Liver (tissue), 9 donors: ENCODE results near the gene IFNAR2. TPM values are rescaled to one million over a fixed set of nuclear protein-coding genes. Genes with fewer than 3 reads are reported as not detected.

Experiments used
- DNase-seq: peaks from one replicate; pipeline ENCODE4 v3.0.0-alpha.2; 2017; ENCODE audit warnings: low spot score
- H3K27ac ChIP-seq, 2 donors: one replicate each; pipeline ENCODE4 v1.7.0; 2013; ENCODE audit warnings: inconsistent platforms in 2 of 2, low read length in 2 of 2, control low read depth in 1 of 2, low read depth in 1 of 2, mild to moderate bottlenecking in 1 of 2
- H3K27me3 ChIP-seq, 4 donors: one replicate each; pipeline versions ENCODE4 v1.6.1 to v1.7.0; 2013; ENCODE audit warnings: low read length in 3 of 4, inconsistent platforms in 1 of 4, mild to moderate bottlenecking in 1 of 4, moderate library complexity in 1 of 4; ENCODE audit not compliant: control insufficient read depth in 4 of 4, insufficient read depth in 4 of 4
- H3K36me3 ChIP-seq, 4 donors: one replicate each; pipeline versions ENCODE4 v1.6.1 to v1.7.0; 2013; ENCODE audit warnings: low read length in 3 of 4, mild to moderate bottlenecking in 3 of 4, low read depth in 1 of 4, moderate library complexity in 1 of 4; ENCODE audit not compliant: control insufficient read depth in 4 of 4, insufficient read depth in 3 of 4
- H3K4me1 ChIP-seq, 4 donors: one replicate each; pipeline versions ENCODE4 v1.6.1 to v1.7.0; 2013; ENCODE audit warnings: low read length in 3 of 4, mild to moderate bottlenecking in 3 of 4, moderate library complexity in 1 of 4; ENCODE audit not compliant: control insufficient read depth in 4 of 4, insufficient read depth in 4 of 4
- H3K4me3 ChIP-seq, 3 donors: one replicate each; pipeline versions ENCODE4 v1.6.1 to v1.7.0; 2013; ENCODE audit warnings: low read length in 3 of 3, control low read depth in 1 of 3, low read depth in 1 of 3, mild to moderate bottlenecking in 1 of 3
- H3K9ac ChIP-seq, 2 donors: one replicate each; pipeline ENCODE4 v1.7.0; 2013; ENCODE audit warnings: low read length in 2 of 2, mild to moderate bottlenecking in 2 of 2, moderate library complexity in 2 of 2, control low read depth in 1 of 2, low read depth in 1 of 2
- H3K9me3 ChIP-seq, 4 donors: one replicate each; pipeline versions ENCODE4 v1.6.1 to v1.7.0; 2013; ENCODE audit warnings: low read length in 3 of 4; ENCODE audit not compliant: control insufficient read depth in 4 of 4
- EGR1 ChIP-seq, 2 donors: IDR thresholded peaks; 2 replicates each; pipeline ENCODE4 v1.6.1; 2016 to 2018; ENCODE audit warnings: antibody characterized with exemption in 2 of 2, low read depth in 2 of 2
- FOXA1 ChIP-seq: IDR thresholded peaks from 2 replicates; pipeline ENCODE4 v1.6.1; 2016; ENCODE audit warnings: antibody characterized with exemption
- FOXA2 ChIP-seq: IDR thresholded peaks from 2 replicates; pipeline ENCODE4 v1.6.1; 2016; ENCODE audit warnings: antibody characterized with exemption
- GABPA ChIP-seq, 2 donors: IDR thresholded peaks in 1 of 2; conservative IDR thresholded peaks in 1 of 2; 2 replicates each; pipeline ENCODE4 v1.6.1; 2016; ENCODE audit warnings: antibody characterized with exemption in 2 of 2, mild to moderate bottlenecking in 1 of 2, moderate library complexity in 1 of 2
- HNF4A ChIP-seq, 2 donors: conservative IDR thresholded peaks; 2 replicates each; pipeline ENCODE4 v1.6.1; 2016; ENCODE audit warnings: antibody characterized with exemption in 2 of 2, mild to moderate bottlenecking in 2 of 2
- HNF4G ChIP-seq: IDR thresholded peaks from 2 replicates; pipeline ENCODE4 v1.6.1; 2016; ENCODE audit warnings: antibody characterized with exemption
- JUND ChIP-seq, 2 donors: IDR thresholded peaks; 2 replicates each; pipeline ENCODE4 v1.6.1; 2016; ENCODE audit warnings: antibody characterized with exemption in 2 of 2
- NR2F2 ChIP-seq: IDR thresholded peaks from 2 replicates; pipeline ENCODE4 v1.6.1; 2016; ENCODE audit warnings: antibody characterized with exemption
- RAD21 ChIP-seq, 2 donors: IDR thresholded peaks; 2 replicates each; pipeline ENCODE4 v1.6.1; 2016; ENCODE audit warnings: antibody characterized with exemption in 2 of 2, mild to moderate bottlenecking in 2 of 2
- RXRA ChIP-seq, 2 donors: IDR thresholded peaks; 2 replicates each; pipeline ENCODE4 v1.6.1; 2017 to 2018; ENCODE audit warnings: antibody characterized with exemption in 2 of 2, mild to moderate bottlenecking in 1 of 2
- SP1 ChIP-seq: IDR thresholded peaks from 2 replicates; pipeline ENCODE4 v1.6.1; 2018; ENCODE audit warnings: antibody characterized with exemption, mild to moderate bottlenecking
- TAF1 ChIP-seq: conservative IDR thresholded peaks from 2 replicates; pipeline ENCODE4 v1.6.1; 2016; ENCODE audit warnings: antibody characterized with exemption, mild to moderate bottlenecking
- YY1 ChIP-seq: IDR thresholded peaks from 2 replicates; pipeline ENCODE4 v1.6.1; 2016; ENCODE audit warnings: antibody characterized with exemption, mild to moderate bottlenecking
- WGBS: extraction: QIAGEN DNeasy Blood & Tissue Kit; methylation state at CpG from one replicate; pipeline ENCODE4 v1.1.7; 2013; 5-methylcytosine and 5-hydroxymethylcytosine counted together
- polyA plus RNA-seq, 2 donors: library from polyadenylated mRNA; stranded (reverse) in 1 of 2; unstranded in 1 of 2; fragments of 200-250 nt in 1 of 2; fragments of >200 nt in 1 of 2; fragmentation: Nextera tagmentation in 1 of 2; extraction: Ambion mirVana in 1 of 2; gene quantifications; one replicate each; pipeline versions ENCODE4 v1.2.1 to v1.2.3, GENCODE V29; 2013 to 2015
- total RNA-seq, 2 donors: library from RNA; depleted of rRNA; stranded (reverse); fragments of >200 nt; gene quantifications; one replicate each; pipeline ENCODE4 v1.2.3, GENCODE V29; 2014
- TF ChIP-seq, protein P1 (sequence below): IDR thresholded peaks from 2 replicates; pipeline ENCODE4 v1.6.1; 2016; ENCODE audit warnings: antibody characterized with exemption
- TF ChIP-seq, protein P2 (sequence below): IDR thresholded peaks from 2 replicates; pipeline ENCODE4 v1.6.1; 2016; ENCODE audit warnings: antibody characterized with exemption, mild to moderate bottlenecking
- TF ChIP-seq, protein P3 (sequence below): fragments of 150-350 bp; IDR thresholded peaks from 2 replicates; pipeline ENCODE4 v1.5.1; 2017; ENCODE audit warnings: improper control_type of control experiment, low read depth, low read length; ENCODE audit not compliant: missing input control
- donor health status: healthy.
- donor health status: healthy.
- donor health status: healthy.
- donor health status: healthy.
- donor health status: healthy.

IFNAR2 gene
- total and polyA plus RNA-seq, 4 donors = 12.6 to 17.0 (median 14.6) TPM

DNA sequence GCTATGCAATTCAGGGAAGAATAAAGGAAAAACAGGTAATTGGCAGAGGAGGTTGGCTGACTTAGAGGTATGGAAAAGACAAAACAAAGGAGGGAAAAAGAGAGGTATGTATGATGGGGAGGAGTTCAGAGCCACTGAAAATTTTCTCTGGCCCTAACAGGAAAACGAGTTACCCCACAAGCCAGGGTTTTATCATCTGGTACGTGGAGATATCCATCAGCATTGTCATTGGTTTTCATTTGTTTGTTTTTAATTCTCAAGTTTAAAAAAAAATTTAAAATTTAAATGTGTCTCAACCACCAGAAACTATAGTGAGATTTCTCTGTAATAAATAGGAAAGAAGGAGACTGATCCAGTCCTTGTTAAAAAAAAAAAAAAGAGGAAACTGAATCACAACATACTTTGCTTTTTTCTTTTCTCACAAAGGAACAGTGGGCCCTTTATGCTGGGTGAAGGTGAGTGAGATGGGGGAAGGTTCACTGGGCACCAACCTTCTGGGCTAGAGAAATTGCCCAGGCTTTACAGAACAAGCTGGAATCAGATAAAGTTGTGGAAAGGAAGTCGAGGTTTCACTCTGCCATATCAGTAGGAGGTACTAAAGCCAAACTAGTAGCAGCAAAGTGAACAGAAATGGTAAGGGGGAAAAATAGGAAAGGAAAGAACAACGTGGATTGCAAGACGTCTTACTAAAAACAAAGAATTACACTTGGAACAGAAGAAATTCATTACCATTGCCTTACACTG lies 2.7 kb downstream of the IFNAR2 start:
- peak overlapping the region in 1 of 2 donors; percentile 35 for H3K27ac ChIP-seq
- no peaks in the 10 kb centered on the region for H3K27me3 ChIP-seq
- no peak overlapping the region for H3K4me3 ChIP-seq
- H3K9me3 ChIP-seq = no peaks in the 10 kb centered on the region
- H3K4me1 ChIP-seq = peaks cover 3 to 51% (median 24%) of the 10 kb centered on the region in 4 donors
- peaks cover 0 to 3% (median 0%) of the 10 kb centered on the region in 4 donors for H3K36me3 ChIP-seq
- peak overlapping the region; percentile 53 to 56 for H3K9ac ChIP-seq
- no peak for DNase-seq
- TF ChIP-seq NR2F2 (no peak), EGR1 (IDR thresholded peaks at IDR 0.05; ENCODE audit: low read depth in 2 of 2) (no peak), FOXA2 (no peak), YY1 (no peak), GABPA (IDR thresholded peaks at IDR 0.05 in 1 of 2, conservative IDR thresholded peaks at IDR 0.05 in 1 of 2) (no peak), JUND (IDR thresholded peaks at IDR 0.05) (no peak), RXRA (IDR thresholded peaks at IDR 0.05) (no peak), HNF4A (conservative IDR thresholded peaks at IDR 0.05) (no peak), FOXA1 (no peak), TAF1 (no peak)
- TF ChIP-seq, protein P1, sequence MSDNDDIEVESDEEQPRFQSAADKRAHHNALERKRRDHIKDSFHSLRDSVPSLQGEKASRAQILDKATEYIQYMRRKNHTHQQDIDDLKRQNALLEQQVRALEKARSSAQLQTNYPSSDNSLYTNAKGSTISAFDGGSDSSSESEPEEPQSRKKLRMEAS = no peak
- TF ChIP-seq, protein P2, sequence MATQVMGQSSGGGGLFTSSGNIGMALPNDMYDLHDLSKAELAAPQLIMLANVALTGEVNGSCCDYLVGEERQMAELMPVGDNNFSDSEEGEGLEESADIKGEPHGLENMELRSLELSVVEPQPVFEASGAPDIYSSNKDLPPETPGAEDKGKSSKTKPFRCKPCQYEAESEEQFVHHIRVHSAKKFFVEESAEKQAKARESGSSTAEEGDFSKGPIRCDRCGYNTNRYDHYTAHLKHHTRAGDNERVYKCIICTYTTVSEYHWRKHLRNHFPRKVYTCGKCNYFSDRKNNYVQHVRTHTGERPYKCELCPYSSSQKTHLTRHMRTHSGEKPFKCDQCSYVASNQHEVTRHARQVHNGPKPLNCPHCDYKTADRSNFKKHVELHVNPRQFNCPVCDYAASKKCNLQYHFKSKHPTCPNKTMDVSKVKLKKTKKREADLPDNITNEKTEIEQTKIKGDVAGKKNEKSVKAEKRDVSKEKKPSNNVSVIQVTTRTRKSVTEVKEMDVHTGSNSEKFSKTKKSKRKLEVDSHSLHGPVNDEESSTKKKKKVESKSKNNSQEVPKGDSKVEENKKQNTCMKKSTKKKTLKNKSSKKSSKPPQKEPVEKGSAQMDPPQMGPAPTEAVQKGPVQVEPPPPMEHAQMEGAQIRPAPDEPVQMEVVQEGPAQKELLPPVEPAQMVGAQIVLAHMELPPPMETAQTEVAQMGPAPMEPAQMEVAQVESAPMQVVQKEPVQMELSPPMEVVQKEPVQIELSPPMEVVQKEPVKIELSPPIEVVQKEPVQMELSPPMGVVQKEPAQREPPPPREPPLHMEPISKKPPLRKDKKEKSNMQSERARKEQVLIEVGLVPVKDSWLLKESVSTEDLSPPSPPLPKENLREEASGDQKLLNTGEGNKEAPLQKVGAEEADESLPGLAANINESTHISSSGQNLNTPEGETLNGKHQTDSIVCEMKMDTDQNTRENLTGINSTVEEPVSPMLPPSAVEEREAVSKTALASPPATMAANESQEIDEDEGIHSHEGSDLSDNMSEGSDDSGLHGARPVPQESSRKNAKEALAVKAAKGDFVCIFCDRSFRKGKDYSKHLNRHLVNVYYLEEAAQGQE = no peak
- TF ChIP-seq, protein P3, sequence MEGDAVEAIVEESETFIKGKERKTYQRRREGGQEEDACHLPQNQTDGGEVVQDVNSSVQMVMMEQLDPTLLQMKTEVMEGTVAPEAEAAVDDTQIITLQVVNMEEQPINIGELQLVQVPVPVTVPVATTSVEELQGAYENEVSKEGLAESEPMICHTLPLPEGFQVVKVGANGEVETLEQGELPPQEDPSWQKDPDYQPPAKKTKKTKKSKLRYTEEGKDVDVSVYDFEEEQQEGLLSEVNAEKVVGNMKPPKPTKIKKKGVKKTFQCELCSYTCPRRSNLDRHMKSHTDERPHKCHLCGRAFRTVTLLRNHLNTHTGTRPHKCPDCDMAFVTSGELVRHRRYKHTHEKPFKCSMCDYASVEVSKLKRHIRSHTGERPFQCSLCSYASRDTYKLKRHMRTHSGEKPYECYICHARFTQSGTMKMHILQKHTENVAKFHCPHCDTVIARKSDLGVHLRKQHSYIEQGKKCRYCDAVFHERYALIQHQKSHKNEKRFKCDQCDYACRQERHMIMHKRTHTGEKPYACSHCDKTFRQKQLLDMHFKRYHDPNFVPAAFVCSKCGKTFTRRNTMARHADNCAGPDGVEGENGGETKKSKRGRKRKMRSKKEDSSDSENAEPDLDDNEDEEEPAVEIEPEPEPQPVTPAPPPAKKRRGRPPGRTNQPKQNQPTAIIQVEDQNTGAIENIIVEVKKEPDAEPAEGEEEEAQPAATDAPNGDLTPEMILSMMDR = no peak
- 49% methylated on average over 5 of the region's 5 CpGs for WGBS

DNA sequence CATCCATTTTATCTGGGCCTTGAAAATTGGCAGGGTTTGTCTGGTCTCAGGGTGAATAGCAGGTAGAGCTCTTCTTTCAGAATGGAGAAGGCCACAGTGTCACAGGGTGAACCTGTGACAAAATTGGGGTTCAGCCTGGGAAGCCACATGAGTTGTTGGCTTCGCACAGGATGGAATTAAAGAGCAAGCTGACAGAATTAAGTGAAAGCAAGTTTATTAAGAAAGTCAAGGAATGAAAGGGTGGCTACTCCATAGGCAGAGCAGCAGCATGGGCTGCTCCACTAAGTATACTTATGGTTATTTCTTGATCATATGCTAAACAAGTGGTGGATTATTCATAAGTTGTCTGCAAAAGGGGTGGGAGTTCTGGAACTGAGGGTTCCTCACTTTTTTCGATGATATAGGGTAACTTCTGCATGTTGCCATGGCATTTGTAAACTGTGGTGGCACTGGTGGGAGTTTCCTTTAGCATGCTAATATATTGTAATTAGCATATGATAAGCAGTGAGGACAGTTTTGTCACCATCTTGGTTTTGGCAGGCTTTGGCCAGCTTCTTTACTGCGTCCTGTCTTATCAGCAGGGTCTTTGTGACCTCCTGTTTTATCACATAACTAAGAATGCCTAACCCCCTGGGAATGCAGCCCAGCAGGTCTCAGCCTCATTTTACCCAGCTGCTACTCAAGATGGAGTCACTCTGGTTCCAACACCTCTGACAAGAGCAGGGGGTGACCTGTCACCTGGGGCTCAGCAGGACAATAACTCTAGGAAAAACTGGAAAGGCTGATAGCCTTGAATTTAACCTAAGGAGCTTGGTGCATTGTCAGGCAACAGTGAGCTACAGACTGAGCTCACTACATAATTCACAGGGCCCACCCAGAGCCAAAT lies 5.1 kb downstream of the IFNAR2 start:
- Histone ChIP-seq H3K4me1 (peaks cover 3 to 54% (median 24%) of the 10 kb centered on the region in 4 donors), H3K27me3 (no peaks in the 10 kb centered on the region), H3K4me3 (no peak overlapping the region), H3K36me3 (peaks cover 0 to 6% (median 0%) of the 10 kb centered on the region in 4 donors), H3K27ac (no peak overlapping the region), H3K9me3 (no peaks in the 10 kb centered on the region), H3K9ac (peak overlapping the region in 1 of 2 donors; percentile 6)
- TF ChIP-seq RAD21 (IDR thresholded peaks at IDR 0.05) = no peak
- TF ChIP-seq NR2F2 = no peak
- TF ChIP-seq HNF4G = no peak
- no peak for TF ChIP-seq GABPA (IDR thresholded peaks at IDR 0.05 in 1 of 2, conservative IDR thresholded peaks at IDR 0.05 in 1 of 2)
- no peak for TF ChIP-seq YY1
- TF ChIP-seq SP1 = no peak
- 91% methylated on average over 3 of the region's 3 CpGs for WGBS
- no peak for DNase-seq
